Panc1 (cell line): Measurements from ENCODE around the gene RIN2.

Experiments
- POLR2AphosphoS5 ChIP-seq: IDR thresholded peaks from 2 replicates; pipeline ENCODE4 v1.6.1; 2012; ENCODE audit warnings: mild to moderate bottlenecking, low read depth, low read length, moderate library complexity
- SIN3A ChIP-seq: IDR thresholded peaks from 2 replicates; pipeline ENCODE4 v1.6.1; 2012; ENCODE audit warnings: low read depth, mild to moderate bottlenecking, low read length, moderate library complexity, borderline replicate concordance; ENCODE audit not compliant: insufficient read depth
- TF ChIP-seq, protein P1 (sequence below): fragments of 450-650 bp; IDR thresholded peaks from 2 replicates; pipeline ENCODE4 v1.5.1; 2017; ENCODE audit warnings: mild to moderate bottlenecking

DNA sequence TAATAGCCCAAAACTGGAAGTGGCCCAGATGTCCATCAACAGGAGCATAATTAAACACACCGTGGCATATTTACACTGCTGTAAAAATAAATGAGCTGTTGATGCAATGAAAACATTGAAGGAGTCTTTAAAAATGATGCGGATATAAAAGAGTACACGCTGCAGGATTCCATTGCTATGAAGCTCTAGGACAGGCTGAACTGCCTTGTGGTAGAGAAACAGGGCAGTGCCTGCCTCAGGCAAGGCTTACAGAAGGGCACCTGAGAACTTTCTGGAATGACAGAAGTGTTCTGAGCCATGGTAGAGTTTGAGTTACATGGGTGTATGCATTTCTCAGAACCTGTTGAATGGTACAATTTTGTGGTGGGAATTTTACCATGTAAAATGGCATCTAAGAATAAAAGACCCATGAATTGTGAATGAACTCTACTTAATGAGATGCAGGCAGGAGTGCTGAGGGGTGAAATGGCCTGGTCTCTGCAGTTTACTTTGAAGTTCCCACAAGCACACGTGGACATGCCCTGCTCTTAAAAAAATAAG lies 45.3 kb upstream of the RIN2 start:
- TF ChIP-seq SIN3A (no peak), POLR2AphosphoS5 (peak; percentile 70; the same call in 1 of the 2 replicates)
- TF ChIP-seq, protein P1, sequence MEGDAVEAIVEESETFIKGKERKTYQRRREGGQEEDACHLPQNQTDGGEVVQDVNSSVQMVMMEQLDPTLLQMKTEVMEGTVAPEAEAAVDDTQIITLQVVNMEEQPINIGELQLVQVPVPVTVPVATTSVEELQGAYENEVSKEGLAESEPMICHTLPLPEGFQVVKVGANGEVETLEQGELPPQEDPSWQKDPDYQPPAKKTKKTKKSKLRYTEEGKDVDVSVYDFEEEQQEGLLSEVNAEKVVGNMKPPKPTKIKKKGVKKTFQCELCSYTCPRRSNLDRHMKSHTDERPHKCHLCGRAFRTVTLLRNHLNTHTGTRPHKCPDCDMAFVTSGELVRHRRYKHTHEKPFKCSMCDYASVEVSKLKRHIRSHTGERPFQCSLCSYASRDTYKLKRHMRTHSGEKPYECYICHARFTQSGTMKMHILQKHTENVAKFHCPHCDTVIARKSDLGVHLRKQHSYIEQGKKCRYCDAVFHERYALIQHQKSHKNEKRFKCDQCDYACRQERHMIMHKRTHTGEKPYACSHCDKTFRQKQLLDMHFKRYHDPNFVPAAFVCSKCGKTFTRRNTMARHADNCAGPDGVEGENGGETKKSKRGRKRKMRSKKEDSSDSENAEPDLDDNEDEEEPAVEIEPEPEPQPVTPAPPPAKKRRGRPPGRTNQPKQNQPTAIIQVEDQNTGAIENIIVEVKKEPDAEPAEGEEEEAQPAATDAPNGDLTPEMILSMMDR, result no peak
